HG02943 (cell line): ENCODE measurements around the gene NPY5R.

Experiments used
- ATAC-seq: cut with Tn5 transposase; IDR thresholded peaks from one replicate; pipeline ENCODE4 v1.9.1; 2021; ENCODE audit warnings: mild to moderate bottlenecking, low read depth, moderate library complexity; ENCODE audit not compliant: unreplicated experiment

The NPY5R gene

DNA sequence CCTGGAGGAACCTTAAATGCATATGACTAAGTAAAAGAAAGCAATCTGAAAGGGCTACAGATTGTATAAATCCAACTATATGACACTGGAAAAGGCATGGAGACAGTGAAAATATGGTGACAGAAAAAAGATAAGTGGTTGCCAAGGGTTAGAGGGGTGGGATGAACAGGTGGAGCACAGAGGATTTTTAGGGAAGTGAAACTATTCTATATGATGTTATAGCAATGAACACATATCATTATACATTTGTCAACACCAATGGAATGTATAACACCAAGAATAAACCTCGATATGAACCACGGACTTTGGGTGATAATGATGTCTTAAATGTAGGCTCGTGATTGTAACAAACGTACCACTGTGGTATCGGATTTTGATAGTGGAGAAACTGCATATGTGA lies 40.7 kb downstream of the NPY5R start:
- no peak for ATAC-seq

DNA sequence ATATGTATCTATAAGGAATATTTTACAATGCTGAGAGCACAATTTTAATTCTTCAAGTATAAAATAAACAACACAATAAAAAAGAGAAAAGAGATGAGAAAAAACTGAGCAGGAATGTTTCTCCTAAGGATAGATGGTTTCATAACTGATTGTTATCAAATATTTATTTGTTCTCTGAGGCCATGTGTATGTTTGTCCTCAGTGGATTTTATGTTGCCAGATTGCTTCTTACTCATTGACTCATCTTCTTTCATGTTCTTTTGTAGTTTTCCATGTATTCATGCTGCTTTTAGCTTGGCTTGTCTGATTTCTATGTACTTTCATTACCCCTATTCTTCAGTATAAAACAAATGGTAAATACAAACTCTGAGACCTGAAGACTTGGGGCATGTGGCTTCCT lies 41.2 kb downstream of the NPY5R start:
- ATAC-seq, result no peak

DNA sequence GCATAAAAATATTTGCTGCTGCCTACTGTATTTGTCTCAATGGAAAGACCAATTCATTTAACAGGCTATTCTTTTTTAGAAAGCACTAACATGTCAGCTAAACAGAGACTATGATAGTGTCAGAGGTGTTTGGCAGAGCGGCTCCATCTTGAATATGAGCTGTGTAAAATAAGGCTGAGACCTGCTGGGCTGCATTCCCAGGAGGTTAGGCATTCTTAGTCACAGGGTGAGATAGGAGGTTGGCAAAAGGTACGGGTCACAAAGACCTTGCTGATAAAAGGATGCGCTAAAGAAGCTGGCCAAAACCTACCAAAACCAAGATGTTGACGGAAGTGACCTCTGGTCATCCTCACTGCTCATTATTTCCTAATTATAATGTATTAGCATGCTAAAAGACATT lies 41.8 kb downstream of the NPY5R start:
- no peak for ATAC-seq

GRCh38 chr4:163391756-163392155 lies 48.1 kb downstream of the NPY5R start:
- ATAC-seq, result no peak

- no peak for ATAC-seq
These were observed 48.6 kb downstream of the NPY5R start for GRCh38 chr4:163392328-163392727.

DNA sequence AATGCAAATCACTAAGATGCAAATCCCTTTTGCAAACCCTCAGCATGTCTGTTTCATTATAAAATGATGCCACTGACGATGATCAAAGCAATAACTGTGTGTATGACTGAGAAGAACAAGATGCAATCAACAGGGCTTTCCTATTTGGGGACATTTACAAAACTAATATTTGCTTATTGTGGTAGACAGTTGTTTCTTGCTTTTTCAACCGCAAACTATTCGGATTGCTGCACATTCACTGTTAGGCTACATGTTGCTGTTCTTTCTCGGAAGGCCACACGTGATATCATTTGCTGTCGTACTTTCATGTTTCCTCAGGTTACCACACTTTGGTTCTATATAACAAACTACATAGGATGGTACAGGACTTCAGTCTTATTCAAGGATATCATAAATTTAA lies 49.8 kb downstream of the NPY5R start:
- no peak for ATAC-seq

DNA sequence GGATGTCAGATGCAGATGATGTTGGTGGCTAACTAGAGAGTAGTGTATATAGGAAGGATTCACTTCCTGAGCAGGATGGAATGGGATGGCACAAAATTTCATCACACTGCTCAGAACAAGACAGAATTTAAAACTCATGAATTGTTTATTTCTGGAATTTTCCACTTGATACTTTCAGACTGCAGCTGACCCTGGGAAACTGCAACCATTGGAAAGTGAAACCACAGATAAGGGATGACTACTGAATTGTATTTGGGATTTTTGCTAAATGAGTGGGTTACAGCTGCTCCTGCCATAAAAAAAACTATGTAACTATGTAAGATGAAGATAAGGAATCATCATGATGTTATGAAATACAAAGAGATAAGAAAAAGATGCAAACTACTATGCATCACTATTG lies 51.4 kb downstream of the NPY5R start:
- ATAC-seq, result no peak

- ATAC-seq, result no peak
These were observed 52.1 kb downstream of the NPY5R start for GRCh38 chr4:163395758-163396157.

GRCh38 chr4:163398238-163398637 lies 54.5 kb downstream of the NPY5R start:
- ATAC-seq, result no peak

- ATAC-seq, result no peak
These were observed 57.2 kb downstream of the NPY5R start for GRCh38 chr4:163400911-163401310.
